ENCODE results near the gene IL17RA. TPM values are rescaled to one million over a fixed set of nuclear protein-coding genes. Genes with fewer than 3 reads are reported as not detected.

The IL17RA gene
- total and polyA plus RNA-seq, 2 experiments from 2014 or later, result 3.2 to 9.6 TPM

- peaks cover 25% of the 10 kb centered on the region for H3K4me1 Mint-ChIP-seq
- no peaks in the 10 kb centered on the region for H3K9me2 ChIP-seq (ENCODE audit: insufficient read depth)
- peaks cover 31% of the 10 kb centered on the region for H3K27me3 ChIP-seq (ENCODE audit: insufficient read depth)
- no peaks in the 10 kb centered on the region for H3K36me3 Mint-ChIP-seq (ENCODE audit: low read depth)
- no peak overlapping the region for H3K4me2 ChIP-seq
- H2AFZ ChIP-seq, result no peak overlapping the region
- peaks cover 7% of the 10 kb centered on the region for H3F3A ChIP-seq (replicated peaks; ENCODE audit: low read depth)
- no peak overlapping the region for H3K27ac Mint-ChIP-seq
- no peak overlapping the region for H3K27ac ChIP-seq (ENCODE audit: low read depth)
- peaks cover 29% of the 10 kb centered on the region for H3K27me3 Mint-ChIP-seq (ENCODE audit: insufficient read depth, low read depth, poor library complexity)
- no peaks in the 10 kb centered on the region; the same call in 2 of the 3 replicates for H3K9me3 Mint-ChIP-seq
- H4K20me1 ChIP-seq (replicated peaks; ENCODE audit: insufficient read depth), result peaks cover 4% of the 10 kb centered on the region
- H3K4me3 ChIP-seq, result no peak overlapping the region
- peaks cover 22% of the 10 kb centered on the region for H3K4me1 ChIP-seq (ENCODE audit: insufficient read depth)
- H3K79me2 ChIP-seq (replicated peaks; ENCODE audit: insufficient read depth), result peaks cover 10% of the 10 kb centered on the region; the same call in 1 of the 2 replicates
- DNase-seq (ENCODE audit: low spot score) (no peak), ATAC-seq (no peak)
- no peak overlapping the region for H3K4me3 Mint-ChIP-seq
- TF ChIP-seq NANOG (IDR thresholded peaks at IDR 0.05; ENCODE audit: borderline replicate concordance) (no peak), STAT1 (IDR thresholded peaks at IDR 0.05; ENCODE audit: unreplicated experiment) (no peak), ZNF331 (CRISPR knock-in tag; IDR thresholded peaks at IDR 0.05; ENCODE audit: low read depth) (no peak), ETS1 (IDR thresholded peaks at IDR 0.05) (no peak)
- no peaks in the 10 kb centered on the region for H3K36me3 ChIP-seq (ENCODE audit: insufficient read depth)
Observed at GRCh38 chr22:17087498-17088131, 2.8 kb downstream of the IL17RA start.

GRCh38 chr22:17090550-17090949 is 5.8 kb downstream of the IL17RA start:
- peaks cover 21% of the 10 kb centered on the region for H3K4me1 Mint-ChIP-seq
- H3K9me3 Mint-ChIP-seq, result no peaks in the 10 kb centered on the region; the same call in 2 of the 3 replicates
- peaks cover 17% of the 10 kb centered on the region for H3K4me1 ChIP-seq (ENCODE audit: insufficient read depth)
- H3K4me2 ChIP-seq, result no peak overlapping the region
- H3F3A ChIP-seq (replicated peaks; ENCODE audit: low read depth), result no peaks in the 10 kb centered on the region; the same call in none of the 2 replicates
- no peaks in the 10 kb centered on the region for H3K9me2 ChIP-seq (ENCODE audit: insufficient read depth)
- H3K36me3 Mint-ChIP-seq (ENCODE audit: low read depth), result no peaks in the 10 kb centered on the region
- TF ChIP-seq EZH2phosphoT487 (IDR thresholded peaks at IDR 0.05; ENCODE audit: unreplicated experiment) (no peak), NANOG (IDR thresholded peaks at IDR 0.05; ENCODE audit: borderline replicate concordance) (no peak), CREB1 (CRISPR knock-in tag; IDR thresholded peaks at IDR 0.05; ENCODE audit: low read depth) (no peak), JUNB (IDR thresholded peaks at IDR 0.05; ENCODE audit: unreplicated experiment) (no peak), ZNF462 (CRISPR knock-in tag; IDR thresholded peaks at IDR 0.05) (no peak), REST (IDR thresholded peaks at IDR 0.05; ENCODE audit: unreplicated experiment) (no peak), STAT1 (IDR thresholded peaks at IDR 0.05; ENCODE audit: unreplicated experiment) (no peak)
- H3K4me3 Mint-ChIP-seq, result no peak overlapping the region
- peaks cover 21% of the 10 kb centered on the region for H3K27me3 Mint-ChIP-seq (ENCODE audit: insufficient read depth, low read depth, poor library complexity)
- no peak overlapping the region for H3K27ac Mint-ChIP-seq
- H4K20me1 ChIP-seq (replicated peaks; ENCODE audit: insufficient read depth), result peaks cover 10% of the 10 kb centered on the region
- DNase-seq (ENCODE audit: low spot score) (no peak), ATAC-seq (no peak)
- no peak overlapping the region for H3K27ac ChIP-seq (ENCODE audit: low read depth)
- no peak overlapping the region for H2AFZ ChIP-seq
- H3K79me2 ChIP-seq (replicated peaks; ENCODE audit: insufficient read depth), result peaks cover 15% of the 10 kb centered on the region
- H3K36me3 ChIP-seq (ENCODE audit: insufficient read depth), result no peaks in the 10 kb centered on the region
- H3K27me3 ChIP-seq (ENCODE audit: insufficient read depth), result peaks cover 18% of the 10 kb centered on the region
- H3K4me3 ChIP-seq, result no peak overlapping the region
